Hematopoietic multipotent progenitor cell (in vitro differentiated cells): Measurements from ENCODE around the gene LCP2. TPM values are rescaled to one million over a fixed set of nuclear protein-coding genes. Genes with fewer than 3 reads are reported as not detected.

ENCODE experiments used
- DNase-seq, 3 donors: peaks; one replicate each; pipeline ENCODE4 v3.0.0-alpha.2; 2011 to 2015; ENCODE audit warnings: low read depth in 2 of 3, low spot score in 2 of 3
- total RNA-seq: library from RNA; depleted of rRNA; stranded (reverse); fragments of >200 nt; gene quantifications from one replicate; pipeline ENCODE4 v1.2.3, GENCODE V29; 2012

LCP2 gene
- total RNA-seq, 1 donor, result 70.8 TPM

GRCh38 chr5:170296935-170297588 is 515 bp downstream of the LCP2 start:
- DNase-seq, result peak in 1 of 3 donors; percentile 31

GRCh38 chr5:170296036-170296934 is 1.3 kb downstream of the LCP2 start:
- DNase-seq, result no peak

- no peak for DNase-seq
Measured at GRCh38 chr5:170294556-170294955, 3.0 kb downstream of the LCP2 start.

- no peak for DNase-seq
Measured at GRCh38 chr5:170294057-170294456, 3.5 kb downstream of the LCP2 start.

GRCh38 chr5:170293273-170293672 is 4.3 kb downstream of the LCP2 start:
- DNase-seq, result peak in 2 of 3 donors; percentile 87 to 91

- no peak for DNase-seq
Measured at GRCh38 chr5:170292179-170293104, 5.1 kb downstream of the LCP2 start.

GRCh38 chr5:170290498-170290897 is 7.1 kb downstream of the LCP2 start:
- no peak for DNase-seq

GRCh38 chr5:170289764-170290163 is 7.8 kb downstream of the LCP2 start:
- DNase-seq, result no peak

GRCh38 chr5:170289121-170289520 is 8.5 kb downstream of the LCP2 start:
- no peak for DNase-seq

- DNase-seq, result no peak
Measured at GRCh38 chr5:170288551-170288950, 9.0 kb downstream of the LCP2 start.

- DNase-seq, result no peak
Measured at GRCh38 chr5:170288151-170288550, 9.4 kb downstream of the LCP2 start.

GRCh38 chr5:170287532-170287931 is 10.0 kb downstream of the LCP2 start:
- DNase-seq, result peak in 1 of 3 donors; percentile 40

- DNase-seq, result no peak
Measured at GRCh38 chr5:170286386-170286925, 11.1 kb downstream of the LCP2 start.

- DNase-seq, result no peak
Measured at GRCh38 chr5:170285181-170285580, 12.4 kb downstream of the LCP2 start.

- no peak for DNase-seq
Measured at GRCh38 chr5:170284231-170284630, 13.3 kb downstream of the LCP2 start.

- DNase-seq, result no peak
Measured at GRCh38 chr5:170283296-170283695, 14.3 kb downstream of the LCP2 start.

GRCh38 chr5:170280011-170280493 is 17.5 kb downstream of the LCP2 start:
- no peak for DNase-seq

- no peak for DNase-seq
Measured at GRCh38 chr5:170279459-170279817, 18.1 kb downstream of the LCP2 start.

- DNase-seq, result peak; percentile 72 to 99 (median 97)
Measured at GRCh38 chr5:170278611-170279458, 18.7 kb downstream of the LCP2 start.

- no peak for DNase-seq
Measured at GRCh38 chr5:170277867-170278281, 19.7 kb downstream of the LCP2 start.
